HG03442 (cell line): Measurements from ENCODE around the gene DHRS12.

Experiments
- ATAC-seq: cut with Tn5 transposase; IDR thresholded peaks from one replicate; pipeline ENCODE4 v1.9.1; 2021; ENCODE audit warnings: mild to moderate bottlenecking, moderate library complexity; ENCODE audit not compliant: unreplicated experiment

DHRS12 gene

GRCh38 chr13:51730927-51731326 lies 73.0 kb downstream of the DHRS12 start:
- no peak for ATAC-seq

- no peak for ATAC-seq
These were observed 74.0 kb downstream of the DHRS12 start for GRCh38 chr13:51729866-51730553.

- ATAC-seq = no peak
These were observed 75.0 kb downstream of the DHRS12 start for GRCh38 chr13:51728972-51729371.

GRCh38 chr13:51728275-51728673 lies 75.7 kb downstream of the DHRS12 start:
- ATAC-seq = no peak

GRCh38 chr13:51727634-51728274 lies 76.2 kb downstream of the DHRS12 start:
- ATAC-seq = no peak

GRCh38 chr13:51726446-51727193 lies 77.3 kb downstream of the DHRS12 start:
- no peak for ATAC-seq

- ATAC-seq = no peak
These were observed 79.2 kb downstream of the DHRS12 start for GRCh38 chr13:51724721-51725120.

- ATAC-seq = no peak
These were observed 80.4 kb downstream of the DHRS12 start for GRCh38 chr13:51723529-51723928.

- ATAC-seq = peak; percentile 85
These were observed 82.5 kb downstream of the DHRS12 start for GRCh38 chr13:51721496-51721895.

- no peak for ATAC-seq
These were observed 84.6 kb downstream of the DHRS12 start for GRCh38 chr13:51719394-51719793.
